ENCODE measurements around the gene HMGN4.
"Not testable (repeated sequence)": the region's sequence is repeated elsewhere in the genome, so short reads cannot be mapped to it uniquely, and the experiment has no call there.

DNA sequence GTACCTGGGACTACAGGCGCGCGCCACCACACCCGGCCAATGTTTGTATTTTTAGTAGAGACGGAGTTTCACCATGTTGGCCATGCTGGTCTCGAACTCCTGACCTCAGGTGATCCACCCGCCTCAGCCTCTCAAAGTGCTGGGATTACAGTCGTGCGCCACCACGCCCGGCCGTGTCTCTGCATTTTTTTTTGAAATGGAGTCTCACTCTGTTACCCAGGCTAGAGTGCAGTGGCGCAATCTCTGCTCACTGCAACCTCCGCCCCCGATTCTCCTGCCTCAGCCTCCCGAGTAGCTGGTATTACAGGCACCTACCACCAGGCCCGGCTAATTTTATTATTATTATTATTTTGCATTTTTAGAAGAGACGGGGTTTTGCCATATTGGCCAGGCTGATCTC lies 9.2 kb downstream of the HMGN4 start:
- not testable (repeated sequence) for TF ChIP-seq EZH2 (IDR thresholded peaks at IDR 0.05)
- TF ChIP-seq, protein P1, sequence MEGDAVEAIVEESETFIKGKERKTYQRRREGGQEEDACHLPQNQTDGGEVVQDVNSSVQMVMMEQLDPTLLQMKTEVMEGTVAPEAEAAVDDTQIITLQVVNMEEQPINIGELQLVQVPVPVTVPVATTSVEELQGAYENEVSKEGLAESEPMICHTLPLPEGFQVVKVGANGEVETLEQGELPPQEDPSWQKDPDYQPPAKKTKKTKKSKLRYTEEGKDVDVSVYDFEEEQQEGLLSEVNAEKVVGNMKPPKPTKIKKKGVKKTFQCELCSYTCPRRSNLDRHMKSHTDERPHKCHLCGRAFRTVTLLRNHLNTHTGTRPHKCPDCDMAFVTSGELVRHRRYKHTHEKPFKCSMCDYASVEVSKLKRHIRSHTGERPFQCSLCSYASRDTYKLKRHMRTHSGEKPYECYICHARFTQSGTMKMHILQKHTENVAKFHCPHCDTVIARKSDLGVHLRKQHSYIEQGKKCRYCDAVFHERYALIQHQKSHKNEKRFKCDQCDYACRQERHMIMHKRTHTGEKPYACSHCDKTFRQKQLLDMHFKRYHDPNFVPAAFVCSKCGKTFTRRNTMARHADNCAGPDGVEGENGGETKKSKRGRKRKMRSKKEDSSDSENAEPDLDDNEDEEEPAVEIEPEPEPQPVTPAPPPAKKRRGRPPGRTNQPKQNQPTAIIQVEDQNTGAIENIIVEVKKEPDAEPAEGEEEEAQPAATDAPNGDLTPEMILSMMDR (IDR thresholded peaks at IDR 0.05), result not testable (repeated sequence)

All from neural progenitor cell (in vitro differentiated cells).